T-cell (primary cell): ENCODE data around the gene WBP2. TPM values are rescaled to one million over a fixed set of nuclear protein-coding genes. Genes with fewer than 3 reads are reported as not detected.

Experiments
- ATAC-seq, 4 experiments: fragments of 200-7000 bp in 3 of 4; fragments of 150-1000 bp in 1 of 4; cut with Tn5 transposase; replicated peaks in 1 of 4; 1 replicate in 3 of 4; 2 replicates in 1 of 4; pipeline ENCODE4 v1.10.0; 2021; ENCODE audit warnings: moderate library complexity in 3 of 4, mild to moderate bottlenecking in 2 of 4, moderate number of reproducible peaks in 1 of 4
- CTCF ChIA-PET, 2 donors: fragments of 300-600 bp; sonication (Branson Sonifier 250); formaldehyde crosslinking; loops; one replicate each; lab custom pipeline; 2022; ENCODE audit warnings: antibody characterized with exemption in 2 of 2; lab: Charles Lee
- POLR2A ChIA-PET, 2 donors: fragments of 300-600 bp; sonication (Branson Sonifier 250); formaldehyde crosslinking; loops; one replicate each; lab custom pipeline; 2022; ENCODE audit warnings: antibody characterized with exemption in 2 of 2; lab: Charles Lee
- DNase-seq, 35 experiments: peaks; one replicate each; pipeline versions ENCODE4 v3.0.0 to v3.0.0-alpha.2; 2013 to 2023
- H3K27ac ChIP-seq: one replicate; pipeline ENCODE4 v1.5.1; 2013; ENCODE audit warnings: low read length
- H3K27me3 ChIP-seq, 2 experiments: replicated peaks in 1 of 2; 1 replicate in 1 of 2; 2 replicates in 1 of 2; pipeline versions ENCODE4 v1.6.1 to v1.7.0; 2013; ENCODE audit warnings: low read length in 1 of 2, mixed read lengths in 1 of 2; ENCODE audit not compliant: control insufficient read depth in 2 of 2, insufficient read depth in 2 of 2; ENCODE audit errors: extremely low read depth in 1 of 2
- H3K36me3 ChIP-seq, 2 donors: 1 replicate in 1 of 2; 2 replicates in 1 of 2; pipeline versions ENCODE4 v1.6.1 to v1.7.0; 2013; ENCODE audit warnings: low read length in 1 of 2; ENCODE audit not compliant: control insufficient read depth in 2 of 2, insufficient read depth in 1 of 2; ENCODE audit errors: extremely low read depth in 1 of 2
- H3K4me1 ChIP-seq, 2 experiments: 1 replicate in 1 of 2; 2 replicates in 1 of 2; pipeline versions ENCODE4 v1.6.1 to v1.7.0; 2013; ENCODE audit warnings: low read length in 2 of 2, mixed read lengths in 1 of 2; ENCODE audit not compliant: insufficient read depth in 2 of 2, control insufficient read depth in 1 of 2; ENCODE audit errors: extremely low read depth in 1 of 2
- H3K4me3 ChIP-seq, 2 donors: 1 replicate in 1 of 2; 2 replicates in 1 of 2; pipeline versions ENCODE4 v1.5.1 to v1.7.0; 2013; ENCODE audit warnings: mild to moderate bottlenecking in 2 of 2, low read length in 1 of 2, moderate library complexity in 1 of 2; ENCODE audit not compliant: control insufficient read depth in 1 of 2; ENCODE audit errors: extremely low read depth in 1 of 2
- H3K9me3 ChIP-seq: 2 replicates; pipeline ENCODE4 v1.7.0; 2013
- H3K27ac Mint-ChIP-seq, 2 donors: one replicate each; pipeline ENCODE4 v1.8.0; 2020 to 2021; ENCODE audit warnings: mild to moderate bottlenecking in 2 of 2, mixed read lengths in 2 of 2
- H3K27me3 Mint-ChIP-seq, 2 donors: one replicate each; pipeline ENCODE4 v1.8.0; 2021 to 2022; ENCODE audit warnings: mixed read lengths in 2 of 2
- H3K36me3 Mint-ChIP-seq: one replicate; pipeline ENCODE4 v1.8.0; 2021; ENCODE audit warnings: mixed read lengths
- H3K4me1 Mint-ChIP-seq, 3 donors: one replicate each; pipeline ENCODE4 v1.8.0; 2020 to 2022; ENCODE audit warnings: mixed read lengths in 3 of 3, mild to moderate bottlenecking in 1 of 3
- H3K4me3 Mint-ChIP-seq, 3 donors: one replicate each; pipeline ENCODE4 v1.8.0; 2020 to 2022; ENCODE audit warnings: mild to moderate bottlenecking in 3 of 3, mixed read lengths in 3 of 3, moderate library complexity in 3 of 3
- H3K9me3 Mint-ChIP-seq, 3 donors: one replicate each; pipeline ENCODE4 v1.8.0; 2020 to 2022; ENCODE audit warnings: mixed read lengths in 3 of 3
- WGBS: methylation state at CpG from one replicate; pipeline ENCODE4 v1.1.5; 2013; ENCODE audit warnings: missing lambda C conversion rate; ENCODE audit not compliant: insufficient coverage; 5-methylcytosine and 5-hydroxymethylcytosine counted together
- total RNA-seq, 35 experiments: library from RNA in 6 of 35; stranded (reverse) in 6 of 35; fragments of 120-200 nt in 1 of 35; gene quantifications; one replicate each; pipeline versions ENCODE4 v1.2.1 to v1.2.4 and lab custom pipeline; 2013 to 2026

The WBP2 gene
- total RNA-seq, 5 donors from 2014 or later (not counting 1 experiment from before 2014, with no cell fraction given): 91.4 to 158 (median 138) TPM

DNA sequence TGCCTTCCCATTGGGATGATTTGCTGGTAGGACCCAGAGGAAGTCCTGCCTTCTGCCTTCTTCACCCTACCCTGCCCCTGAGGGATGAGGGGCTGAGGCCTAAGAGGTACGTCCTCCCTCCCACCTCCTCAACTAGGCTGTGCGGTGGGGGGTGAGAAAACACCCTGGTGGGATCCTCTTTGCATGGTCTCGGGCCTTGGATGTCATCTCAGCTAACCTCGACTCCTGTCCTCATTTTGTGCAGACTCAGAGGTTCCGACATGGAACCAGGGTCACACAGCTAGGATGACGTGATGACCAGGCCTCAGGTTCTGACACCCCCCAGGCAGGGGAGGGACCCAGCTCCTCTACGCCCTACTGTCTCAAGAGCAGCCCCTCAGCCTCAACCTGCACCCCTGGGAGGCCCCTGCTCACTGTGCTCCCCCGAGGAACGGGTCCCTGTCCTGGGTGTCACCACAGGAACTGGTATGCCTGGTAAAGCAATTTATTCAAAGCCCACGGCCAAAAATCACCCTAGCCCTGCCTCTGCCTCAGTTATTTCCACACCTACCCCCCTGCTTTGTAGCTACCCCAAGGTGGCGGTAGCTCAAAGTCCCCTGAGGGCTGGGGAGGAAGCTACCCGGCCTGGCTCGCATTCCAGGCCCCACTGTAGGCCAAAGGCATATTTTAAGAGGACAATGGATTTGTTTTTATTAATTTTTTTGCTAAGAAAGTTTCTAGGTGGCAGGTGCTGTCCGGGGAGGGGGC is 28.4 kb downstream of the WBP2 start:
- WGBS: 75% methylated on average over 8 of the region's 14 CpGs
- Mint-ChIP-seq H3K27ac (peak overlapping the region in 1 of 2 donors; percentile 77), H3K36me3 (peaks cover 4% of the 10 kb centered on the region), H3K9me3 (no peaks in the 10 kb centered on the region), H3K4me1 (peaks cover 13 to 24% (median 17%) of the 10 kb centered on the region in 3 donors), H3K27me3 (no peaks in the 10 kb centered on the region), H3K4me3 (peak overlapping the region in 1 of 3 donors; percentile 73)
- H3K4me3 ChIP-seq: no peak overlapping the region
- DNase-seq (no peak), ATAC-seq (no peak)
- peak overlapping the region; percentile 61 for H3K27ac ChIP-seq
- peaks cover under 1 to 53% of the 10 kb centered on the region in 2 experiments for H3K4me1 ChIP-seq
- H3K36me3 ChIP-seq: peaks cover 24 to 65% of the 10 kb centered on the region in 2 donors
- no peaks in the 10 kb centered on the region for H3K27me3 ChIP-seq
- ChIA-PET CTCF (interaction anchor here (0.6 to 1.0 kb wide), 4 partner anchors 10 to 43 kb away, joined by 3 to 4 read pairs (median 3); no protein-coding TSS in a partner anchor), POLR2A (interaction anchor here in 1 of 2 donors (0.6 to 0.7 kb wide), 3 partner anchors 7 to 148 kb away, joined by 3 to 4 read pairs (median 3); a partner anchor contains a TSS)
- no peaks in the 10 kb centered on the region for H3K9me3 ChIP-seq

DNA sequence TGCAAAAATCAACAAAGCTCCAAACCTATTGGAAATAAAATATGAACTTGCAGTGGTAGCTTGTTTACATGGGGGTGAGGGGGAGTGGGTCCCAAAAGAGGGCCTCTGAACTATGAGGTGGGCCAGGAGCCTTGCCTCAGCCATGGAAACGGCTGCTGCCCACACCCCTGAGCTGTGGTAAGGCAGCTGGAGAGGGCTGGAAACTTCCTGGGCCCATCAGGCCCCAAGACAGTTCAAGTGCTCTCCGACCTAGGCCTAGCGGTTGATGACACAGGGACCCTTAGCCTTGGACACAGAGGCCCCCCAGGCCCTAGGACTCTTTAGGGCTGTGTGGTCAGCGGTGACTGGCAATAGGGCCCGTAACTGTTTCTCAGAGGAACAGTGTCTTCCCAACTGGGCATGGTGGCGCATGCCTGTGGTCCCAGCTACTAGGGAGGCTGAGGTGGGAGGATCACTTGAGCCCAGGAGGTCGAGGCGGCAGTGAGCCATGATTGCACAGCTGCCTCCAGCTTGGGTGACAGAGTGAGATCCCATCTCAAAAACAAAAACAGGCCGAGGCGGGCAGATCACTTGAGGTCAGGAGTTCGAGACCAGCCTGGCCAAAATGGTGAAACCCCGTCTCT is 29.3 kb downstream of the WBP2 start:
- POLR2A ChIA-PET: interaction anchor here in 1 of 2 donors (0.6 kb wide), 1 partner anchor 8 kb away, joined by 3 read pairs; no protein-coding TSS in a partner anchor
- H3K36me3 ChIP-seq: peaks cover 33 to 66% of the 10 kb centered on the region in 2 donors
- ATAC-seq: no peak
- Mint-ChIP-seq H3K9me3 (no peaks in the 10 kb centered on the region), H3K4me1 (peaks cover 22 to 33% (median 24%) of the 10 kb centered on the region in 3 donors), H3K27me3 (no peaks in the 10 kb centered on the region), H3K27ac (no peak overlapping the region), H3K36me3 (peaks cover 10% of the 10 kb centered on the region), H3K4me3 (no peak overlapping the region)
- H3K27me3 ChIP-seq: no peaks in the 10 kb centered on the region
- DNase-seq: no peak
- H3K4me3 ChIP-seq: no peak overlapping the region
- H3K9me3 ChIP-seq: no peaks in the 10 kb centered on the region
- CTCF ChIA-PET: interaction anchor here (0.6 to 1.0 kb wide), 4 partner anchors 11 to 628 kb away, joined by 3 read pairs; no protein-coding TSS in a partner anchor
- H3K4me1 ChIP-seq: peaks cover 2 to 53% of the 10 kb centered on the region in 2 experiments
- WGBS: 88% methylated on average over 8 of the region's 12 CpGs
- no peak overlapping the region for H3K27ac ChIP-seq

DNA sequence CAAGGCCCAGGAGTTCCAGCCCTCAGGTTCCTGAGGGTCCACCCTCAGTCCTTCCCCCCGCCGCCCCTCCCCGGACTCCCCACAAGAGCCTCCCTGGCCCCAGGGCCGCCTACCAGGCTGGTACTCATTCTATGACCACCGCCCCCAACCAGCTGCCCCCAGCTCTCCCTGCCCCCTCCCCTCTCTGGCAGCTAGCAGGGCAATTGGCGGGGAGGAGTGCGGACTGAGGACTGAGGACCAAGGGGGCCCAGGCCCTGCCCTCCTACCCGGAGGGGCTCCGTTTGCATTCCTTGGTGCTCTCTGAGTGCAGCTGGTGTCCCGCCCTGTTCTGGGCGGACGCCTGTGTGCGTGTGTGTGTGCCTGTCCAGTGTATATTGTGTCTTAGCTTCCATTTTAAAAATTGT is 30.0 kb downstream of the WBP2 start:
- ATAC-seq (no peak), DNase-seq (no peak)
- ChIA-PET CTCF (interaction anchor here in 1 of 2 donors (1.0 kb wide), 1 partner anchor 41 kb away, joined by 3 read pairs; no protein-coding TSS in a partner anchor), POLR2A (no interaction called here)
- Histone ChIP-seq H3K36me3 (peaks cover 34 to 66% of the 10 kb centered on the region in 2 donors), H3K27me3 (no peaks in the 10 kb centered on the region), H3K4me3 (no peak overlapping the region), H3K9me3 (no peaks in the 10 kb centered on the region), H3K4me1 (peaks cover 2 to 49% of the 10 kb centered on the region in 2 experiments), H3K27ac (no peak overlapping the region)
- Mint-ChIP-seq H3K4me3 (no peak overlapping the region), H3K9me3 (no peaks in the 10 kb centered on the region), H3K36me3 (peaks cover 10% of the 10 kb centered on the region), H3K27ac (peak overlapping the region in 1 of 2 donors; percentile 22), H3K27me3 (no peaks in the 10 kb centered on the region), H3K4me1 (peaks cover 22 to 34% (median 22%) of the 10 kb centered on the region in 3 donors)
- 90% methylated on average over 6 of the region's 13 CpGs for WGBS

DNA sequence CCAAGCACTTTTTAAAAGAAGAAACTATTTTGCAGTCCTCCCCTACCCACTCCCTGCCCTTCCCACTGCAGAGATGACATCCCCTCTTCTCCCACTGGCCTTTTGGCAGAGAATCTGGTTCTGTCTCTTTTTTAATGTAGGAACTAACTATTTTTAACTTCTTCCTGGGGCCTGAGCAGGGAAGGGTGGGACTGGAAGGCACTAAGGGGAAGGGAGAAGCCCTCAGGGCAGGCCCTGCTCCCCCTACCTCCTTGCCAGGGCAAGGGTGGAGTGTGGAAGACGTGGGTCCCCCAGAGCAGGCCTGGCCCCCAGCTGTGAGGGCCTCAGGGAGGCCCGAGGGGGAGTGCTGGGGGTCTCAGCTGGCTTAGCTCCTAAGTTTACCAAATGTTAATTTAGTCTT is 30.5 kb downstream of the WBP2 start:
- Mint-ChIP-seq H3K27me3 (no peaks in the 10 kb centered on the region), H3K4me3 (no peak overlapping the region), H3K9me3 (no peaks in the 10 kb centered on the region), H3K4me1 (peaks cover 22 to 34% (median 22%) of the 10 kb centered on the region in 3 donors), H3K36me3 (peaks cover 6% of the 10 kb centered on the region), H3K27ac (no peak overlapping the region)
- no peaks in the 10 kb centered on the region for H3K9me3 ChIP-seq
- ATAC-seq (no peak), DNase-seq (no peak)
- H3K27me3 ChIP-seq: no peaks in the 10 kb centered on the region
- H3K4me3 ChIP-seq: no peak overlapping the region
- peaks cover 33 to 66% of the 10 kb centered on the region in 2 donors for H3K36me3 ChIP-seq
- POLR2A ChIA-PET: interaction anchor here in 1 of 2 donors (0.9 kb wide), 1 partner anchor 45 kb away, joined by 3 read pairs; a partner anchor contains a TSS
- H3K27ac ChIP-seq: no peak overlapping the region
- CTCF ChIA-PET: interaction anchor here in 1 of 2 donors (1.0 kb wide), 1 partner anchor 41 kb away, joined by 3 read pairs; no protein-coding TSS in a partner anchor
- no CpG with 5 or more reads among the region's 2 CpGs for WGBS
- peaks cover 2 to 49% of the 10 kb centered on the region in 2 experiments for H3K4me1 ChIP-seq

DNA sequence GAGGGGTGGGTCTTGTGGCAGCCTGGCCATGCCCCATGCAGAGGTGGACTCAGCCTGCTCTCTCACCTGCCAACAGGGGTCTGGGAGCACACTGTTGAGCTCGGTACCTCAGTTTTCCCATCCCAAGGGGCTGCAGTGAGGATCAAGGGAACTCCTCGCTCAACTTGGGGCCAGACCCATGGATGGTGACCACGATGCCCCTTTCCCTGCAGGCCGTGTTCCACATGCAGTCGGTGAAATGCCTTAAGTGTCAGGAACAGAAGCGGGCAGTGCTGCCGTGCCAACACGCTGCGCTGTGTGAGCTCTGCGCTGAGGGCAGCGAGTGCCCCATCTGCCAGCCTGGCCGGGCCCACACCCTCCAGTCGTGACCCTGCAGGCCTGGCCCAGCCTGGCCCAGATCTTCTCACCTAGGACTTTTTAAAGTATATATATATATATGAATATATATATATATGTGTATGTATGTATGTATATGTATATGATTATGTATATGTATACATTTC is 31.0 kb downstream of the WBP2 start:
- Mint-ChIP-seq H3K4me1 (peaks cover 22 to 34% (median 24%) of the 10 kb centered on the region in 3 donors), H3K36me3 (peaks cover 10% of the 10 kb centered on the region), H3K9me3 (no peaks in the 10 kb centered on the region), H3K27me3 (no peaks in the 10 kb centered on the region), H3K27ac (peak overlapping the region in 1 of 2 donors; percentile 28), H3K4me3 (no peak overlapping the region)
- no peaks in the 10 kb centered on the region for H3K9me3 ChIP-seq
- H3K27me3 ChIP-seq: no peaks in the 10 kb centered on the region
- CTCF ChIA-PET: no interaction called here
- peaks cover 33 to 67% of the 10 kb centered on the region in 2 donors for H3K36me3 ChIP-seq
- H3K4me1 ChIP-seq: peaks cover 2 to 49% of the 10 kb centered on the region in 2 experiments
- no peak for ATAC-seq
- H3K4me3 ChIP-seq: no peak overlapping the region
- POLR2A ChIA-PET: interaction anchor here in 1 of 2 donors (0.9 kb wide), 1 partner anchor 44 kb away, joined by 3 read pairs; a partner anchor contains a TSS
- no peak overlapping the region for H3K27ac ChIP-seq
- DNase-seq: no peak
- 97% methylated on average over 10 of the region's 13 CpGs for WGBS
